Measurements from ENCODE around the gene WDR75.

DNA sequence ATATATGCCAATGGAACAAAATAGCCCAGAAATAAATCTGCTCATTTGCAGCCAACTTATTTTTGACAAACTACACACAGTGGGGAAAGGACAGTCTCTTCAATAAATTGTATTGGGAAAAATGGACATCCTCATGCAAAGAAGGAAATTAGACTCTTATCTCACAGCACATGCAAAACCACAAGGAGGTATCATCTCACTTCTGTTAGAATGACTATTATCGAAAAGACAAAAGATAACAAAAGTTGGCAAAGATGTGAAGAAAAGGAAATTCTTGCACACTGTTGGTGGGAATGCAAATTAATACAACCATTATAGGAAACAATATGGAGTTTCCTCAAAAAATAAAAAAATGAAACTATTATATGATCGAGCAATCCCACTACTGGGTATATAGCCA lies 16.3 kb upstream of the WDR75 start:
- TF ChIP-seq TCF4 (CRISPR knock-in tag; IDR thresholded peaks at IDR 0.05; ENCODE audit: borderline replicate concordance) (no peak), ISL1 (CRISPR knock-in tag; IDR thresholded peaks at IDR 0.05) (no peak), ARNTL (CRISPR knock-in tag; IDR thresholded peaks at IDR 0.05; ENCODE audit: borderline replicate concordance, low read depth) (no peak), RARB (CRISPR knock-in tag; IDR thresholded peaks at IDR 0.05) (no peak), ZC3H10 (CRISPR knock-in tag; IDR thresholded peaks at IDR 0.05) (no peak), BACH2 (CRISPR knock-in tag; IDR thresholded peaks at IDR 0.05; ENCODE audit: borderline replicate concordance) (no peak), SNAI2 (CRISPR knock-in tag; IDR thresholded peaks at IDR 0.05) (no peak), OSR1 (CRISPR knock-in tag; IDR thresholded peaks at IDR 0.05) (no peak), ESRRG (CRISPR knock-in tag; IDR thresholded peaks at IDR 0.05) (no peak), ZFP30 (CRISPR knock-in tag; IDR thresholded peaks at IDR 0.05) (no peak)
- TF ChIP-seq, protein P1, sequence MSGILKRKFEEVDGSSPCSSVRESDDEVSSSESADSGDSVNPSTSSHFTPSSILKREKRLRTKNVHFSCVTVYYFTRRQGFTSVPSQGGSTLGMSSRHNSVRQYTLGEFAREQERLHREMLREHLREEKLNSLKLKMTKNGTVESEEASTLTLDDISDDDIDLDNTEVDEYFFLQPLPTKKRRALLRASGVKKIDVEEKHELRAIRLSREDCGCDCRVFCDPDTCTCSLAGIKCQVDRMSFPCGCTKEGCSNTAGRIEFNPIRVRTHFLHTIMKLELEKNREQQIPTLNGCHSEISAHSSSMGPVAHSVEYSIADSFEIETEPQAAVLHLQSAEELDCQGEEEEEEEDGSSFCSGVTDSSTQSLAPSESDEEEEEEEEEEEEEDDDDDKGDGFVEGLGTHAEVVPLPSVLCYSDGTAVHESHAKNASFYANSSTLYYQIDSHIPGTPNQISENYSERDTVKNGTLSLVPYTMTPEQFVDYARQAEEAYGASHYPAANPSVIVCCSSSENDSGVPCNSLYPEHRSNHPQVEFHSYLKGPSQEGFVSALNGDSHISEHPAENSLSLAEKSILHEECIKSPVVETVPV (CRISPR knock-in tag; IDR thresholded peaks at IDR 0.05): no peak
- TF ChIP-seq, protein P2, sequence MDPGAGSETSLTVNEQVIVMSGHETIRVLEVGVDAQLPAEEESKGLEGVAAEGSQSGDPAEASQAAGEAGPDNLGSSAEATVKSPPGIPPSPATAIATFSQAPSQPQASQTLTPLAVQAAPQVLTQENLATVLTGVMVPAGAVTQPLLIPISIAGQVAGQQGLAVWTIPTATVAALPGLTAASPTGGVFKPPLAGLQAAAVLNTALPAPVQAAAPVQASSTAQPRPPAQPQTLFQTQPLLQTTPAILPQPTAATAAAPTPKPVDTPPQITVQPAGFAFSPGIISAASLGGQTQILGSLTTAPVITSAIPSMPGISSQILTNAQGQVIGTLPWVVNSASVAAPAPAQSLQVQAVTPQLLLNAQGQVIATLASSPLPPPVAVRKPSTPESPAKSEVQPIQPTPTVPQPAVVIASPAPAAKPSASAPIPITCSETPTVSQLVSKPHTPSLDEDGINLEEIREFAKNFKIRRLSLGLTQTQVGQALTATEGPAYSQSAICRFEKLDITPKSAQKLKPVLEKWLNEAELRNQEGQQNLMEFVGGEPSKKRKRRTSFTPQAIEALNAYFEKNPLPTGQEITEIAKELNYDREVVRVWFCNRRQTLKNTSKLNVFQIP (CRISPR knock-in tag; IDR thresholded peaks at IDR 0.05; ENCODE audit: borderline replicate concordance, low read depth): no peak
- TF ChIP-seq, protein P3, sequence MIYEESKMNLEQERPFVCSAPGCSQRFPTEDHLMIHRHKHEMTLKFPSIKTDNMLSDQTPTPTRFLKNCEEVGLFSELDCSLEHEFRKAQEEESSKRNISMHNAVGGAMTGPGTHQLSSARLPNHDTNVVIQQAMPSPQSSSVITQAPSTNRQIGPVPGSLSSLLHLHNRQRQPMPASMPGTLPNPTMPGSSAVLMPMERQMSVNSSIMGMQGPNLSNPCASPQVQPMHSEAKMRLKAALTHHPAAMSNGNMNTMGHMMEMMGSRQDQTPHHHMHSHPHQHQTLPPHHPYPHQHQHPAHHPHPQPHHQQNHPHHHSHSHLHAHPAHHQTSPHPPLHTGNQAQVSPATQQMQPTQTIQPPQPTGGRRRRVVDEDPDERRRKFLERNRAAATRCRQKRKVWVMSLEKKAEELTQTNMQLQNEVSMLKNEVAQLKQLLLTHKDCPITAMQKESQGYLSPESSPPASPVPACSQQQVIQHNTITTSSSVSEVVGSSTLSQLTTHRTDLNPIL (CRISPR knock-in tag; IDR thresholded peaks at IDR 0.05; ENCODE audit: low read depth): no peak
- TF ChIP-seq, protein P4, sequence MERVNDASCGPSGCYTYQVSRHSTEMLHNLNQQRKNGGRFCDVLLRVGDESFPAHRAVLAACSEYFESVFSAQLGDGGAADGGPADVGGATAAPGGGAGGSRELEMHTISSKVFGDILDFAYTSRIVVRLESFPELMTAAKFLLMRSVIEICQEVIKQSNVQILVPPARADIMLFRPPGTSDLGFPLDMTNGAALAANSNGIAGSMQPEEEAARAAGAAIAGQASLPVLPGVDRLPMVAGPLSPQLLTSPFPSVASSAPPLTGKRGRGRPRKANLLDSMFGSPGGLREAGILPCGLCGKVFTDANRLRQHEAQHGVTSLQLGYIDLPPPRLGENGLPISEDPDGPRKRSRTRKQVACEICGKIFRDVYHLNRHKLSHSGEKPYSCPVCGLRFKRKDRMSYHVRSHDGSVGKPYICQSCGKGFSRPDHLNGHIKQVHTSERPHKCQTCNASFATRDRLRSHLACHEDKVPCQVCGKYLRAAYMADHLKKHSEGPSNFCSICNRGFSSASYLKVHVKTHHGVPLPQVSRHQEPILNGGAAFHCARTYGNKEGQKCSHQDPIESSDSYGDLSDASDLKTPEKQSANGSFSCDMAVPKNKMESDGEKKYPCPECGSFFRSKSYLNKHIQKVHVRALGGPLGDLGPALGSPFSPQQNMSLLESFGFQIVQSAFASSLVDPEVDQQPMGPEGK (CRISPR knock-in tag; IDR thresholded peaks at IDR 0.05; ENCODE audit: borderline replicate concordance): no peak

Measured in SK-N-SH treated with all-trans-retinoic acid at 6 μM for 48 hours (cell line).